HT-29 (cell line): ENCODE measurements around the gene ZG16B. TPM values are rescaled to one million over a fixed set of nuclear protein-coding genes. Genes with fewer than 3 reads are reported as not detected.
A peak's percentile ranks its signal among the peaks of the same experiment; 100 is the strongest.

ENCODE experiments used
- DNase-seq: peaks from one replicate; pipeline ENCODE4 v3.0.0-alpha.2; 2015; ENCODE audit warnings: low spot score
- total RNA-seq: library from RNA; depleted of rRNA; stranded (reverse); fragments of >200 nt; shearing (Covaris generic); gene quantifications from 2 replicates; pipeline ENCODE4 v1.2.3, GENCODE V29; 2014; rRNA removed

ZG16B gene
- 16.1 and 23.3 TPM in 2 replicates for total RNA-seq

- DNase-seq: peak; percentile 63
These were observed at the start of gene ZG16B for GRCh38 chr16:2829501-2830354. Gene ZG16B (plus strand): TSS chr16:2830303. CDS start chr16:2830442, 139 bp downstream.

DNA sequence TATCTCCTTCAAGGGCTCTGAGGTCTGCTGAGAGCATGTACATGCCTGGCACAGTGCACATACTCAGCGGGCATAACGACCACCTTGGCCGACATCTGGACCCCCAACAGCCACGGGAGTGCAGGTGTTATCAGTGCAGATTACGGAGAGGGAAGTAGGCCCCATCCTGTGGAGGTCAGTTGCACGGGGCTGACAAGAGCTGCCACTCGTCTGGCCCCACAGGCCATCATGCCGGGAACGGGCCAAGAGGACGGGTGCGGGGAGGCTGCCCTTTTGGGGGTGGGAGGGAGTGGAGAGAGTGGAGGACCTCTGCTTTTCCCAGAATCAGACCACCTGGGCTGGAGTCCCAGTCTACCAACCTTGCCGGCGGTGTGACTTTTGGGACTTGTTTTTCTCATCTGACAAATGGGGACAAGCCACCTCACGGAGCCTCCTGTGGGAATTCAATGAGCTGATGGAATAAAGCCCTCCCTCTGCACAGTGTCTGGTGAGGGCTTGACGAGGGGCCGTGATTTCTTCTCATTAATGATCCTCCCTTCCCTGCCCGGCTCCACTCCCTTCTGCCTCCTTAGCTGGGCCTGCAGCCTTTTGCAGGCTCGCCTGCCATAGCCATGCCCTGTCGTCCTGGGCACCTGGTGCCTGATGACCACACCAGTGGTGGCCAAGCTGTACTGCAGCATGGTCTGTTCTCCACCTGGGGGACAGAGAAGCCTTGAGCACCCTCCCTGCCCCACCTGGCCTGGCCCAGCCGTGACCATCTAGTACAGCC lies 47.3 kb upstream of the ZG16B start:
- peak; percentile 37 for DNase-seq

DNA sequence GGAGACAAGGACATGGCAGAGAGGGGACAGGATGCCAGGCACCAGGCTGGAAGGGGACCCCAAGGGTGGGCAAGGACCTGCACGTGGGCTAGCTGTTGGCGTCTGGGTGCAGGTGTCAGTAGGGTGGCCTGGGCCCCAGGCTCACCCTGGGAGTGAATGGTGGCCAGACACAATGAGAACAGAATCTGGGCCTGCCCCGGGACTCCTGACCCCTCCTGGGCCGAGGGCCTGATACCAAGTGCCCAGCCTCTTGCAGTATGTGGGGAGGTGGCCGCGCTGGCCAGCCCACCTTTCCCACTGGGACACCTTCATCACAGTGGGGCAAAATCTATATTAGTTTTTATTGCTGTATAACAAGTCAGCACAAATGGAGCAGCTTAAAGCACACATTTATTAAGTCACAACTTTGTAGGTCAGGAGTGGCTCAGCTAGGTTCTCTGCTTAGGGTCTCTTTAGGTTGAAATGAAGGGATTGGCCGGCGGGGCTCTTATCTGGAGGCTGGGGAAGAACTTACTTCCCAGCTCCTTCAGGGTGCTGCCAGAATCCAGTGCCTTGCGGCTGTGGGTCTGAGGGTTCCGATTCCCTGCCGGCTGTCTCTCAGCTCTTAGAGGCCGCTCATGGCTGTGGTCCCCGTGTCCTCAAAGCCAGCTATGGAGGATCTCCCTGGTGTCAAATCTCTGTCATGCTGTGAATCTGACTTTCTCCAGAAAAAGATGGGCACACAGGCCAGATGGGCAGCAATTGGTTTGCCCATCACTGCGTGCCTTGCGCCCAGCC lies 46.3 kb upstream of the ZG16B start:
- no peak for DNase-seq

DNA sequence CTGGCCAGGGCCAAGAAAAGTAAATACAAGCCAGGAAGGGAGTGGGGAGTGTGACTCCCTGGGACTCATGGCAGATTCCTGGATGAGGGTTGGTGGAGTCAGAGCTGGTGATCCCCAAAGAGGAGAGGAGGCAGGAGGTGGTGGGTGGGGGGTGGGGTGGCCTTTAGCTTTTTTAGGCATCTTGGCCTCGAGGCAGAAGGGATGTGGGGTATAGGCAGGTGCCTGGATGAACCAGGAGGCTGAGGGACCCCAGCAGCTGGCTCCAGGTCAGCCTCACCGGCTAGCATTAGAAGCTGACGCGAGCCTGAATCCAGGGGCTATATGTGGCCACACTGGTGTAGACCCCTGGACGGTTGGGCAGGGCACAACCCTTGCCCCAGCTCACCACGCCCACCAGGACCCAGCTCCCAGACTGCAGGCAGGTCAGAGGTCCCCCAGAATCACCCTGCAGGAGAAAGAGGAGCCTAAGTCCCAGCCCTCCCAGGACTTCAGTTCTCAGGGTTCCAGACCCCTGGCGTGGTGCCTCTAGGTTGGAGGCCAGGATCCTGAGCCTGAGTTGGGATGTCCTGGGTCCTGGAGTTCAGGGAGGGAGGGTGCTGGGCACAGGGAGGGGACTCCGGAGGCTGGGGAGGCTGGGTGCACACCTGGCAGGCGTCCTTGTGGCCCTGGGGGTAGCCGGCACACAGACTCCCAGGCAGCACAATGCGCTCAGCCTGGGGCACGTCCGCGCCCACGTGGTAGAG lies 45.6 kb upstream of the ZG16B start:
- DNase-seq: no peak

DNA sequence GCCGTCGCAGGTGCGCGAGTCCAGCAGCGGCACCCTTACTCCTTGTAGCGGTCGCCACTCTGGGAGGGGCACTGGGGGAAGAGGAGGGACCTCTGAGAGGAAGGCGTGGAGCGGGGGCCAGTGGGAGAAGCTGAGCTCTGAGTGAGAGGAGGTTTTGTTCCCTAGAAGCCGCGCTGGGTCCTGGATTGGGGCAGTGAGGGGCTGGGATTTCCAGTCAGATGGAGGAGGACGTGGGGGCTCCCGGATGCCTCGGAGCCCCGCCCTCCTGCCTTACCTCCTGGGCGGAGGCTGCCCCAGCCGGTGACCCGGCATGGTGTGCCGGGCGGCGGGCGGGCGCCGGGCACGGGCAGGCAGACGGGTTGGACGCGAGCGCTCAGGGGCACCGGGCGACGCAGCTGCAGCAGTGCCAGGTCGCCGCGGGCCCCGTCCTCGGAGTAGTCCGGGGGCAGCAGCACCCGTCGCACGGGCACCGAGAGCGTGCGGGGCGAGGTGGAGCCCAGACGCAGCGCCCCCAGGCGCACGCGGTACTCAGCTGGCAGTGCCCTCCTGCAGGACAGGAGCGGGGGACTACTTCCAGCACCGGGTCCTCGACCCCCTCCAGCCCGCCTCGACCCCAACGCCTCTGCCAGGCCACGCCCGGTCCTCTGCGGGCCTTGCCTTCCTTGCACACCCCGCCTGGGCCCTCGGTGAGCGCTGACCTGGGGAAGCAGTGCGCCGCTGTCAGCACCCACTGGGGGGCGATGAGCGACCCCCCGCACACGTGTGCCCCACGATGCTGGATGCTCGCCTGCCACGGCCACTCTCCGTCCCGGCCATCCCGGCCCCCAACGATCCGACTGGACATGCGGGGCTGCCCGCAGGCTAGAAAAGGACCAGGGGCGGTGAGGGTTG lies 44.8 kb upstream of the ZG16B start:
- no peak for DNase-seq

DNA sequence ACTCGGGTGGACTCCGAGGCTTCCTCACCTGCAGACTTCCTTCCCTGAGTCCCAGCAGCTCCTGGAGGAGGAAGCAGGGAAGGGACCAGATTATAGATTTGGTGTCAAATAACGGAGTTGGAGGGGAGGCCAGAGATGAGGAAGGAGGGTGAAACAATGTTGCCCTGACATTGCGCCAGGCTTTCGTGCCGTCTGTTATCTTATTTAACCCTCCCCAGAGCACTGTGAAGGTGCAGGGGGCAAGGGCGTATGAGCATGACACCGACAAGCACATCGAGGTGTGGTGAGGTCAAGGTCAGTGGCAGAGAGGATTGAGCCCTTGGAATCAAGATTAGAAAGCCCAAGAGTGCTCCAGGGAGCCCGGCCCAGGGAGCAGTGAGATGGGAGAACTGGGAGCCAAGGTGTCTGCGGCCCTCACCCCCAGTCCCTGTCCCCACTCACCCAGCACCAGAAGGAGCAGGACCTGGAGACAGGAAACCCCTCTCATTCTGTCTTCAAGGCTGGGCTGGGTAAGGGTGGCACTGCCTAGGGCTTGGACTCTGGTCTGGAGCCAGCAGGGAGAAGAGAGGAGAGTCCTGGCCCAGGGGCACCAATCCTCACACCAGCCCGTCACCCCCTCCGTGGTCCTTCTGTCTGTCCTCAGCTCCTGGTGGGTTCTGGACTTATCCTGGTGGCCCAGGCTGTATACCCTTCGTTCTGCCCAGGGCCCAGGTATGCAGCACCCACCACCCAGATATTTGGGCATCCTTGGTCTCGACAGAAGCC lies 43.9 kb upstream of the ZG16B start:
- DNase-seq: no peak

DNA sequence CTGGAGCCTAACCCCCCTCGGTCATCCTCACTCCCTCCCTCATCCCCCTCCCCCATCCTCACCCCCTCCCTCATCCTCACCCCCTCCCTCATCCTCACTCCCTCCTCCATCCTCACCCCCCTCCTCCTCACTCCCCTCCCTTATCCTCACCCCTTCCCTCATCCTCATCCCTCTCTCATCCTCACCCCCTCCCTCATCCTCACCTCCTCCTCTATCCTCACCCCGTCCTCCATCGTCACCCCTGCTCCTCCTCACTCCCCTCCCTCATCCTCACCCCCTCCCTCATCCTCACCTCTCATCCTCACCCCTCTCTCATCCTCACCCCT lies 43.3 kb upstream of the ZG16B start:
- DNase-seq: no peak

GRCh38 chr16:2787406-2787805 lies 42.7 kb upstream of the ZG16B start, which contains the start of gene PRSS33:
Gene PRSS33 (minus strand): TSS chr16:2787560. CDS start chr16:2786547, 1,013 bp downstream.
- DNase-seq: no peak

- no peak for DNase-seq
These were observed 42.1 kb upstream of the ZG16B start for GRCh38 chr16:2787961-2788360.

- DNase-seq: no peak
These were observed 39.5 kb upstream of the ZG16B start for GRCh38 chr16:2790631-2791030.

DNA sequence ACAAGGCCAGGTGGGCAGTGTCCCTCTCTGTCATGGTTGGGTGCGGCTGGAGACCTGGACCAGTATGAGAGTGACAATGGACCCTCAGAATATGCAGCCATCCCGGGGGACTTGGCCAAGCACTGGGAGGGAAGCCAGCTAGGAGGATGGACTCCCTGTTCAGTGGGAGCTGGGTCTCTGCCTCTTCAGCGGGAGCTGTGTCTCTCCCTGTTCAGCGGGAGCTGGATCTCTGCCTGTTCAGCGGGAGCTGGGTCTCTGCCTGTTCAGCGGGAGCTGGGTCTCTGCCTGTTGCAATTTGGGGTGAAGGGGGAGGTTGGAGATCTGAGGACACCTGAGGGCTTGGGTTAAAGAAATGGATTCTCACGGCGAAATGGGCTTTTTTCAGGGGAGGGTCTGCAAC lies 38.9 kb upstream of the ZG16B start:
- DNase-seq: no peak

- no peak for DNase-seq
These were observed 37.2 kb upstream of the ZG16B start for GRCh38 chr16:2792940-2793339.

GRCh38 chr16:2795395-2796143 lies 34.5 kb upstream of the ZG16B start:
- DNase-seq: no peak

DNA sequence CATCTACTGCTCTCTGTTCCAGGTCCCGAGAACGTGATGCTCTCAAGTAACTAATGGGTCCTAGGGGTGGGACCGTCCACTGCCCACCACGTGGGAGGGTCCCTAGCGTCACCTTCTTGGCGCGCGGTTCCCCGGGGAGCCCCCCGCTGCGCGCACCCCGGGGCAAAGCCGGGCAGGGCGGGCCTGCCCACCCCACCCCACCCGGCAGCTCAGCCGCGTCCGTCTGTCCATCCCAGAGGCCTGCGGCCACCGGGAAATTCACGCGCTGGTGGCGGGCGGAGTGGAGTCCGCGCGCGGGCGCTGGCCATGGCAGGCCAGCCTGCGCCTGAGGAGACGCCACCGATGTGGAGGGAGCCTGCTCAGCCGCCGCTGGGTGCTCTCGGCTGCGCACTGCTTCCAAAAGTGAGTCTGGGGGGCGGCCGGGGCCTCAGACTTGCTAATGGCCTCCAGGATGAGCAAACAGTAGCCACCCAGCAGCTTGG lies 31.3 kb upstream of the ZG16B start:
- DNase-seq: no peak

- no peak for DNase-seq
These were observed 30.8 kb upstream of the ZG16B start for GRCh38 chr16:2799205-2799858.

DNA sequence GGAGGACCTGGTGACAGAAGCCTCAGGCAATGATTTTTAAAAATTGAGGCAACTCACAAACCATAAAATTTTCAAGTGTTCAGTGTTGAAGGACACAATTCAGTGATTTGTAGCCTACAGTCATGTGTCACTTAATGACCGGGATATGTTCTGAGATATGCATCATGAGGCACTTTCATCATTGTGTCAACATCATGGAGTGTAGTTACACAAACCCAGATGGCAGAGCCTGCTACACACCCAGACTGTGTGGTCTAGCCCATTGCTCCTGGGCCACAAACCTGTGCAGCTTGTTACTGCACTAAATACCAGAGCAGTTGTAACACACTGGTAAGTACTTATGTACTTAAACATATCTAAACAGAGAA lies 30.3 kb upstream of the ZG16B start:
- DNase-seq: peak; percentile 36

GRCh38 chr16:2803545-2804195 lies 26.4 kb upstream of the ZG16B start:
- DNase-seq: no peak

DNA sequence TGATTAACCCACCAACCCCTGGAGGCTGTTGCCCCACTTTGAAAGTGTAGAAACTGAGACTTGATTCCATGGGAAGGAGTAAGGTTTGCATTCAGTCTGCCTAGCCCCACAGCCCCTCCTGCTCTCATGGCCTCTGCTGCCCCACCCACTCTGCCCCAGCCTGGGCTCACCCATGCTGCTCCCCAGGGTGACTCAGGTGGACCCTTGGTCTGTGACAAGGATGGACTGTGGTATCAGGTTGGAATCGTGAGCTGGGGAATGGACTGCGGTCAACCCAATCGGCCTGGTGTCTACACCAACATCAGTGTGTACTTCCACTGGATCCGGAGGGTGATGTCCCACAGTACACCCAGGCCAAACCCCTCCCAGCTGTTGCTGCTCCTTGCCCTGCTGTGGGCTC lies 25.4 kb upstream of the ZG16B start:
- no peak for DNase-seq
